ENCODE data around the gene E2F3. TPM values are rescaled to one million over a fixed set of nuclear protein-coding genes. Genes with fewer than 3 reads are reported as not detected.

The E2F3 gene
- total RNA-seq, 4 donors from 2014 or later: 5.4 to 7.1 (median 6.1) TPM

DNA sequence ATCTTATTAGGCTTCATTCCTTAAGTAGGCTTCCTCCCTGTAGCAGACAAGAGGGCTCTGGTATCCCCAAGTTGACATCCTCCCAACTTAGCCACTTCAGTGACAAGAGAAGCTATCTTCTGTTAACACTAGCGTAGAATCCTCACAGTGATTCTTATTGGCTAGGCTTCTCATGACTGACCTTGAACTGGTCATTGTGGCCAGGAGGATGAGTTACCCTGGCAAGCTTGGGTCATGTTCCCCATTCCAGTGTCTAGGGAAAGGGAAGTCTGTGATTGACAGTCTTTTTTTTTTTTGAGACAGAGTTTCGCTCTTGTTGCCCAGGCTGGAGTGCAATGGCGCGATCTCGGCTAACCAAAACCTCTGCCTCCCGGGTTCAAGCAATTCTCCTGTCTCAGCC lies 139.7 kb downstream of the E2F3 start:
- 96 to 99% methylated on average over 5 to 6 of the region's 6 CpGs for WGBS, 2 donors
- intact Hi-C loops (cut with DNase I): no loop called here
- Histone ChIP-seq H3K27ac (no peak overlapping the region), H3K36me3 (peaks cover 0 to 47% (median 0%) of the 10 kb centered on the region in 3 donors), H3K9me3 (no peaks in the 10 kb centered on the region), H3K27me3 (no peaks in the 10 kb centered on the region), H3K4me1 (peaks cover 0 to 11% (median 0%) of the 10 kb centered on the region in 3 donors), H3K4me3 (no peak overlapping the region)
- TF ChIP-seq, protein P1, sequence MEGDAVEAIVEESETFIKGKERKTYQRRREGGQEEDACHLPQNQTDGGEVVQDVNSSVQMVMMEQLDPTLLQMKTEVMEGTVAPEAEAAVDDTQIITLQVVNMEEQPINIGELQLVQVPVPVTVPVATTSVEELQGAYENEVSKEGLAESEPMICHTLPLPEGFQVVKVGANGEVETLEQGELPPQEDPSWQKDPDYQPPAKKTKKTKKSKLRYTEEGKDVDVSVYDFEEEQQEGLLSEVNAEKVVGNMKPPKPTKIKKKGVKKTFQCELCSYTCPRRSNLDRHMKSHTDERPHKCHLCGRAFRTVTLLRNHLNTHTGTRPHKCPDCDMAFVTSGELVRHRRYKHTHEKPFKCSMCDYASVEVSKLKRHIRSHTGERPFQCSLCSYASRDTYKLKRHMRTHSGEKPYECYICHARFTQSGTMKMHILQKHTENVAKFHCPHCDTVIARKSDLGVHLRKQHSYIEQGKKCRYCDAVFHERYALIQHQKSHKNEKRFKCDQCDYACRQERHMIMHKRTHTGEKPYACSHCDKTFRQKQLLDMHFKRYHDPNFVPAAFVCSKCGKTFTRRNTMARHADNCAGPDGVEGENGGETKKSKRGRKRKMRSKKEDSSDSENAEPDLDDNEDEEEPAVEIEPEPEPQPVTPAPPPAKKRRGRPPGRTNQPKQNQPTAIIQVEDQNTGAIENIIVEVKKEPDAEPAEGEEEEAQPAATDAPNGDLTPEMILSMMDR (IDR thresholded peaks at IDR 0.05): no peak
- TF ChIP-seq POLR2A (IDR thresholded peaks at IDR 0.05): no peak
- no peak for DNase-seq

DNA sequence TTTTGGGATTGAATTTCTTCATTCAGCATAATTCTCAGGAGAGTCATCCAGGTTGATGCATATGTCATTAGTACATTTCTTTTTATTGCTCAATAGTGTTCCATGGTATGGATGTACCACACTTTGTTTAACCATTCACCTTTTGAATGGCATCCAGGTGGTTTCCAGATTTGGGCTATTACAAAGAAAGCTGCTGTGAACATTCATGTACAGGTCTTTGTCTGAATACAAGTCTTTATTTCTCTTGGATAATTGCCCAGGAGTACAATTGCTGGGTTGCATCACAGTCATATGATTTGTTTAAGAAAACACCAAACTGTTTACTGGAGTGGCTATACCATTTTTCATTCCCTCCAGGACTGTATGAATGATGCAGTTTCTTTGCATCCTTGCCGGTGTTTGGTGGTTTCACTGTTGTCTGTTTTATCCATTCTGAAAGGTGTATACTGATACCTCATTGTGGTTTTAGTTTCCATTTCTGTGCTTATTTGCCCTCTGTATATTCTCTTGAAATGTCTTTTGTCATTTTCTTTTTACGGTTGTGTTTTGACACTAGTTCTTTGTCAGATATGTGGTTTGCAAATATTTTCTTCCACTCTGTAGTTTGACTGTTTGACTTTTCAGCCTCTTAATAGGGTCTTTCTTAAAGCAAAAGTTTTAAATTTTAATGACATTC lies 141.4 kb downstream of the E2F3 start:
- Histone ChIP-seq H3K9me3 (no peaks in the 10 kb centered on the region), H3K27ac (no peak overlapping the region), H3K27me3 (no peaks in the 10 kb centered on the region), H3K4me3 (no peak overlapping the region), H3K36me3 (peaks cover 0 to 63% (median 0%) of the 10 kb centered on the region in 3 donors), H3K4me1 (peaks cover 0 to 11% (median 0%) of the 10 kb centered on the region in 3 donors)
- TF ChIP-seq, protein P1 (IDR thresholded peaks at IDR 0.05): no peak
- TF ChIP-seq POLR2A (IDR thresholded peaks at IDR 0.05): no peak
- WGBS, 2 donors: 28 to 37% methylated on average over 2 of the region's 2 CpGs
- intact Hi-C loops (cut with DNase I): no loop called here
- no peak for DNase-seq

Small RNAs within 50 kb of the gene (small RNA-seq; reads per million reads assigned to genes)
- 0 reads per million in 4 donors for gene RF00019
- gene RNU6-141P: 0 reads per million in 4 donors

Other genes starting within 250 kb of the E2F3 start
- 10 to 100 TPM in 3 of 4 donors, 1 to 10 TPM in 1; 5.2 to 12.8 (median 12.0) TPM for gene MBOAT1, start 189.4 kb upstream of the E2F3 start, total RNA-seq
- gene CDKAL1, start 132.6 kb downstream of the E2F3 start, total RNA-seq: 10 to 100 TPM in 3 of 4 donors, 1 to 10 TPM in 1; 6.5 to 13.0 (median 10.7) TPM